Activated T-helper 1 cell treated with anti-CD3 and anti-CD28 coated beads, Interleukin-12 subunit alpha, Interleukin-12 subunit beta, Interleukin-2, Interleukin-4 antibody, amounts not matched to agents 30 ng/mL and 10 ng/mL and 1 ng/mL, durations not matched to agents 14 hours and 24 hours and 36 hours (primary cell): ENCODE results near the gene SMIM43. TPM values are rescaled to one million over a fixed set of nuclear protein-coding genes. Genes with fewer than 3 reads are reported as not detected.
A peak's percentile ranks its signal among the peaks of the same experiment; 100 is the strongest.

Source experiments
- DNase-seq: peaks from one replicate; pipeline ENCODE4 v3.0.0; 2021; ENCODE audit warnings: low spot score
- H3K27ac Mint-ChIP-seq: one replicate; pipeline ENCODE4 v1.8.0; 2021; ENCODE audit warnings: mild to moderate bottlenecking, mixed read lengths
- H3K27me3 Mint-ChIP-seq: one replicate; pipeline ENCODE4 v1.8.0; 2022; ENCODE audit warnings: mild to moderate bottlenecking, moderate library complexity, mixed read lengths; ENCODE audit not compliant: insufficient read depth
- H3K36me3 Mint-ChIP-seq: one replicate; pipeline ENCODE4 v1.8.0; 2021; ENCODE audit warnings: low read depth, mixed read lengths
- H3K4me1 Mint-ChIP-seq: one replicate; pipeline ENCODE4 v1.8.0; 2021; ENCODE audit warnings: low read depth, mixed read lengths
- H3K4me3 Mint-ChIP-seq: one replicate; pipeline ENCODE4 v1.8.0; 2021; ENCODE audit warnings: mild to moderate bottlenecking, moderate library complexity, mixed read lengths
- H3K9me3 Mint-ChIP-seq: one replicate; pipeline ENCODE4 v1.8.0; 2021; ENCODE audit warnings: mixed read lengths
- intact Hi-C: fragments of 100-400 bp; cut with micrococcal nuclease; formaldehyde crosslinking; loops from one replicate; pipeline ENCODE4 v1.15.1; 2024
- total RNA-seq: library from RNA; stranded (reverse); gene quantifications from 2 replicates; pipeline ENCODE4 v1.2.3, GENCODE V29; 2022

The SMIM43 gene
- total RNA-seq, result not detected in 2 replicates

DNA sequence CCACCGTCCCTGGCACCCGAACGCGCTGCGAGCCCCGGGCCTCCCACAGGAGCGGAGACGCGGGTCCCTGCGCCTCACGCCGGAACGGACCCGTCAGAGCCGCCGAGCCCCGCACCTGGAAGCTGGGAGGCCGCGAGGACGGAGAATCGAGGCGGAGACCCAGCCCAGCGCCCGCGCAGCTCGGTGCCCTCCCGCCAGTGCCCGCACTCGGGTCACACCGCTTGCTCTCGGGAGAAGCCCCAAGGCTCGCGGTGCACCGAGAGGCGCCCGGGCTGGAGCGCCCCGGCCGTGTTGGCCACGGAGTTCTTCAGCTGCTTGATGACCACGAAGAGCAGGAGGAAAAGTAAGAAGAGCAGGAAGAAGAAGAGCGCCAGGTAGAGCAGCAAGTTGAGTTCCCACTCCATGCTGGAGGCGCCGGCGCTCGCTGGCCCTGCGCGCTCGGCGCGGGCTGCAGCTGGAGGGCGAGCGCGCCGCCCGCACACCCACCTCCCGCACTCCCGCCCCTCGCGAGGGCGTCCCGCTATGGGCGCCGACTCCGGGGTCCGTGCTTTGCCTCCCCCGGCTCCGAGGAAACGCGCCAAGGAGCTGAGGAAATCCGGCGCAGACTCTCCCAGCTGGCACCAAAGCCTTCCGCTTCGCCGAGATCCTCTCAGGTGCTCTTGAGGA is at the start of gene SMIM43:
Gene SMIM43 (minus strand): TSS at position 463 of the 666 bp plus-strand sequence. CDS start 59 bp downstream, at position 404.
- peak within 1 kb of the TSS; percentile 71 for H3K4me3 Mint-ChIP-seq

DNA sequence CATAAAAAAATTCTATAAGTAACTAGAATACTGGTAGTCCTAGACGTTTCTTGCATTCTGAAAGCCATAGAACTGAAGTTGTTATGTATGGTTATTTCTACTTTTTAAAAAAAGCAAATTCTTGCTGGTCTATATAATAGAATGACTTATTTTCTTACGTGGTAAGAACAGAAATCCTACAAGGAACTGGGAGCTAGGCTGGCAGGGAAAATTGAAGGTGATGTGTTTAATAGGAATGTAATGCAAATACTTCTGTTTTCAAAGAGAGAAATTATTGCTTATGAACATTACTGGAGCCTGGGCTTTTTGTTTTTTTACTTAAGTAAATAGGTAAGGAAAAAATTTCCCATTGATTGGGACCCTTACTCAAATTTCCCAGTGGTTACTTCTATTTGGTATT is 49.8 kb upstream of the SMIM43 start:
- intact Hi-C loops, result loop anchor here (1.0 kb wide), 1 partner anchor 8 kb away; no protein-coding TSS in a partner anchor
- no peak for DNase-seq
- H3K4me1 Mint-ChIP-seq, result peaks cover 51% of the 10 kb centered on the region
- peaks cover 53% of the 10 kb centered on the region for H3K36me3 Mint-ChIP-seq
- no peaks in the 10 kb centered on the region for H3K27me3 Mint-ChIP-seq
- no peak overlapping the region for H3K4me3 Mint-ChIP-seq
- H3K27ac Mint-ChIP-seq, result no peak overlapping the region
- no peaks in the 10 kb centered on the region for H3K9me3 Mint-ChIP-seq

More for the DNA sequence above, at the start of gene SMIM43:
- H3K9me3 Mint-ChIP-seq, result no peaks in the 10 kb centered on the region
- no peak within 1 kb of the TSS for H3K27ac Mint-ChIP-seq
- no peak for DNase-seq
- intact Hi-C loops, result no loop called here
- H3K4me1 Mint-ChIP-seq, result peaks cover 6% of the 10 kb centered on the region
- no peaks in the 10 kb centered on the region for H3K36me3 Mint-ChIP-seq
- H3K27me3 Mint-ChIP-seq, result peaks cover 51% of the 10 kb centered on the region

DNA sequence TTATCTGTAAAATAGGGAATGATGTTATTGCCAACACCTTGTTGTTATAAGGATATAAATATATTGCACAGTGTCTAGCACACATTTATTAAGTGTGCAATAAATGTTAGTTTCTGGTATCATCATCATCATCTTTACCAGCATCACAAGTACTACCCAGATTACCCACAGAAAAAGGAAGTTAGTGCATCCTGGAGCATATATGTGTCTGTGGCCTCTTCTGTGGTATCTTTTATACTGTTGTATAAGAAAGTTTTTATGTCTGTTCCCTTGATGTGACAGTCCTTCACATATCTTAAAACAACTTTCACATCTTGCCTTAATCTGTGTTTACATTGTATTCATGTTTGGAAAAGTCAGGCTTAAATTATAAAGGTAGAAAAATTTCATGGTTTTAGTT is 46.2 kb upstream of the SMIM43 start:
- DNase-seq, result no peak
- no peaks in the 10 kb centered on the region for H3K27me3 Mint-ChIP-seq
- intact Hi-C loops, result no loop called here
- no peaks in the 10 kb centered on the region for H3K9me3 Mint-ChIP-seq
- no peak overlapping the region for H3K27ac Mint-ChIP-seq
- H3K4me1 Mint-ChIP-seq, result peaks cover 25% of the 10 kb centered on the region
- H3K36me3 Mint-ChIP-seq, result peaks cover 32% of the 10 kb centered on the region
- H3K4me3 Mint-ChIP-seq, result no peak overlapping the region

DNA sequence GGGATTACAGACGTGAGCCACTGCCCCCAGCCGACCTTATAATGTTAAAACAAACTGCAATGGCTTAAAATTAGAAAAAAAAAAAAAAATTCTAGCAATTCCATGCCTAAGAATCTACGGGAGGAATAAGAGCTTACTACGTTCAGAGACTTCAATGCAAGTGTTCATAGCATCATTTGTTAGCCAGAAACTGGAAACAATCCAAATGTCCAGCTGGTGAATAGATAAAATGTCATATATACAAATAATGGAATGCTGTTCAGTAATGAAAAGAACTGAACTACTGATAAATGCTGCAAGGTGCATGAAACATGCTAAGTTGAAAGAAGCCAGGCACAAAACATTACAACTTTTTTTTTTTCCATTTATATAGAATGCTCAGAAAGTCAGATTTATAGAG is 41.4 kb upstream of the SMIM43 start:
- H3K27me3 Mint-ChIP-seq, result no peaks in the 10 kb centered on the region
- no peak overlapping the region for H3K27ac Mint-ChIP-seq
- H3K4me3 Mint-ChIP-seq, result no peak overlapping the region
- peaks cover 36% of the 10 kb centered on the region for H3K4me1 Mint-ChIP-seq
- intact Hi-C loops, result no loop called here
- H3K9me3 Mint-ChIP-seq, result no peaks in the 10 kb centered on the region
- H3K36me3 Mint-ChIP-seq, result peaks cover 36% of the 10 kb centered on the region
- no peak for DNase-seq

DNA sequence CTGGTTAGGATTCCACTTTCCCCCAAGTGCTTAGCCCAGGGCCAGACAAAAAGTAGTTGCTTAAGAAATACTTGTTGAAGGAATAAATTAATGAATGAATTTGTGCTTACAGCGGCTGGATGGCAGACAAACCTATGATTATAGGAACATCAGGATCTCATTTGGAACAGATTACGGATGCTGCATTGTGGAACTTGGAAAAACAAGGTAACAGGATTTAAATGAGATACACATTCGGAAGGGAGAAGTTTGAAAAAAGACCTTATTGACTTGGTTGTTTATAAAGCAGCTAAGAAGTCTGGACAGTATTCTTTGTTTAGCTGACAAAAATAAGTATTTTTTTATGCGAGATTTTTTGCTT is 36.7 kb upstream of the SMIM43 start:
- Mint-ChIP-seq H3K27me3 (no peaks in the 10 kb centered on the region), H3K9me3 (no peaks in the 10 kb centered on the region), H3K27ac (peak overlapping the region; percentile 97), H3K36me3 (peaks cover 24% of the 10 kb centered on the region), H3K4me1 (peaks cover 48% of the 10 kb centered on the region), H3K4me3 (peak overlapping the region; percentile 90)
- intact Hi-C loops, result loop anchor here (1.0 to 2.0 kb wide), 6 partner anchors 9 to 1735 kb away; partner anchors contain the start of genes ANXA5, BBS7, BLTP1 and MAD2L1
- DNase-seq, result no peak

DNA sequence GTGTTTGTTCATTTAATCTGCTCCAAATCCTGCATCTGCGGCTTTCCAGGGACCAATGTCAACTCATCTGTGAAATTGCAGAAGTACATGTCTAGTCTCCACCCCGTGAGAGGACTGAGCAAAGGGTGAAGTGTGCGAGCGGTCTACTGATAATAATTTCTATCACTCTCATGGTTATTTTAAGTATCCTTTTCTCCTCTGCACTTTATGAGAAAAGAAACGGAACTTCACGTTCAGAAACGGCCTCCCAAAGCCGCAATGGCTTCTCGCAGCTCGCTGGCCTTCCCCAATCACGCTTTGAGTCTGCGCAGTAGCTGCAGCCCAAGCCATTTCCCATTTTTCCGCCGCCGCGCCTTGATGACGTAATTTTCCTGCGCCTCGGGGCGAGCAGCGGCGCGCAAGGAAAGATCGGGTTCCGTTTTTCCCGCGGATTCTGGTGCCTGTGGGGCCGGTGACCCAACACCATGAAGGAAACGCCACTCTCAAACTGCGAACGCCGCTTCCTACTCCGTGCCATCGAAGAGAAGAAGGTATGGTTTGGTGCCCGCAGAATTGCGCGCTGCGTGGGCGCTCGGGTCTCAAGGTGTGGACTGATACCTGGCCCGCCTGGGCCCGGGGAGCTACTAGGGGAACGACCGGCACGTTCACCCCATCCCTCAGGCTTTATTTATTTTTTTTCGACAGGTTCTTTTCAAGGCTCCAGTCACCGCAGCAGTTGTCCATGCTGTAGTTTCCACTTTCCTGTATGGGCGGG is 36.2 kb upstream of the SMIM43 start, which contains the start of gene EXOSC9:
Gene EXOSC9 (plus strand): TSS at position 363 of the 754 bp plus-strand sequence. CDS start 102 bp downstream, at position 465.
- Mint-ChIP-seq H3K36me3 (peaks cover 22% of the 10 kb centered on the region), H3K4me3 (peak within 1 kb of the TSS; percentile 90), H3K27ac (peak within 1 kb of the TSS; percentile 97), H3K27me3 (no peaks in the 10 kb centered on the region), H3K4me1 (peaks cover 51% of the 10 kb centered on the region), H3K9me3 (no peaks in the 10 kb centered on the region)
- intact Hi-C loops, result loop anchor here (1.0 to 2.0 kb wide), 6 partner anchors 9 to 1735 kb away; partner anchors contain the start of genes ANXA5, BBS7, BLTP1 and MAD2L1
- DNase-seq, result peak; percentile 92

DNA sequence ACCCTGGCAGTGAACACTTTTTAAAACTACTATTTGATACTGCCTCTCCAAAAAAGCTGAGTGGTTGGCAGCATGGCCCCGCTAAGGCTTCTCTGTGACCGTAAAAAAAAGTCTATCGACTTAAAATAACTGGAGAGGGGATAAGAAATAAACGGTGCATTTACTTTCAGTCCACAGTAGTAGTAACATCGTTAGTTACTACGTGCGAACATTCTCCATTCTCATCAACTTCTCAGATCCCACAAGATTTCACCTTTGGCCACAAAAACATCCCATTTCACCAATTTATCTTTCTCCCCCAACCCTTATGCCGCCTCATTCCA is 35.6 kb upstream of the SMIM43 start:
- H3K27ac Mint-ChIP-seq, result peak overlapping the region; percentile 97
- no peaks in the 10 kb centered on the region for H3K9me3 Mint-ChIP-seq
- H3K4me3 Mint-ChIP-seq, result peak overlapping the region; percentile 90
- H3K4me1 Mint-ChIP-seq, result peaks cover 57% of the 10 kb centered on the region
- intact Hi-C loops, result loop anchor here (2.0 kb wide), 1 partner anchor 352 kb away; the partner anchor contains the start of gene BLTP1
- peaks cover 22% of the 10 kb centered on the region for H3K36me3 Mint-ChIP-seq
- no peaks in the 10 kb centered on the region for H3K27me3 Mint-ChIP-seq
- no peak for DNase-seq

DNA sequence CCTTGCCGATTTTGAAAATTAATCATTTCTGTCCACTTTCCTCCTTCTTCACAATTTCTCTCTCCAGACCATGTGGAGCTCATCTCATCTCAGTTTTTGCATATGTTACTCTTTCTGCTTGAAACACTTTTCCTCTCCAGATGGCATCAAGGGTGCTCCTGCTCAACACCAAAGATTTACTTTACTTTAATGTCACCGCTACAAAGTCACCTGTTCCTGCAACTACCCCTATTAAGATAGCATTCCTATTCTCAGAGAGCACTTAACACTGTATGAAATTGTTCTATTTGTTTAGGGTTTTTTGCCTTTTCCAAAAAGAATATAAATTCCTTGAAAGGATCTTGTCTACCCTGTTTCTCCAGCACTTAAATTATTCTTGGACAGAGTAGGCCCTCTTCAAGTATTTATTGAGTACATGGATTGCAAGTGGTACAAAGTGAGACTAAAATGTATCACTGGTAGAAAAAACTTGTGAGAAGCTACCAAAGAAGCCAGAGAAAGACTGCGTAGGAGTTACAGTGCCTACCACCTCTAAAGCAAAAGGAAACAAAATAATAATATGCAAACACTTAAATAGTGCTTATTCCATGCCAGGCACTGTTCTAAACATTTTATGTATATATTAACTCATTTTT is 35.0 kb upstream of the SMIM43 start:
- H3K9me3 Mint-ChIP-seq, result no peaks in the 10 kb centered on the region
- H3K4me1 Mint-ChIP-seq, result peaks cover 62% of the 10 kb centered on the region
- no peak for DNase-seq
- peaks cover 17% of the 10 kb centered on the region for H3K36me3 Mint-ChIP-seq
- H3K27me3 Mint-ChIP-seq, result no peaks in the 10 kb centered on the region
- peak overlapping the region; percentile 97 for H3K27ac Mint-ChIP-seq
- intact Hi-C loops, result loop anchor here (2.0 to 5.0 kb wide), 2 partner anchors 353 to 663 kb away; partner anchors contain the start of gene BLTP1
- peak overlapping the region; percentile 90 for H3K4me3 Mint-ChIP-seq

DNA sequence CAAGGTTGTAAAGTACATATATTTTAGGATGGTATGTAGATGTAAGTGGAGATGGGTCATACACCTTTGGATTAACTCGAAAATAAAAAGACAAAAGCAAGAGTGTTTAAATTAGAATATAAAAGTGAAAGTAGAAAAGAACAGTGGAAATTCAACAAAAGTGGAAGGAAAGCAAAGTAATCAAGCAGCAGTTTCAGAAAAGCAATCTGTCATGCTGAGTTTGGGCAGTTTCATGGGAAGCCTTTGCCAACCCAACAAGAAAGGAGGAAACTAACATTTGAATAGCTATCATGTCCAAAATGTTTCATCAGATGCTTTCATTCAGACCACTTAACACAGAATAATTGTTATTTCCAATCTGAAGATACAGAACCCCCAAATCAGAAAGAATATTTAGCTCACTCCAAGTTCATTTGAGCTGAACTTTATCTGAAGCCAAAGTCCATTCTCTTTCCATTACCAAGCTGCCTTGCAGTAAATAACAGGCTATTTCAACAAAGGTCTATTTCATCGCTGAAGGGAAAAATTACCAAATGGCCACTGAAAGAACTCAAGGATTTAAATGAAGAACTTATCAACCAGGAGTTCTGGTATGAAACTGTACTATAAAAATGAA is 34.4 kb upstream of the SMIM43 start:
- no peaks in the 10 kb centered on the region for H3K9me3 Mint-ChIP-seq

DNA sequence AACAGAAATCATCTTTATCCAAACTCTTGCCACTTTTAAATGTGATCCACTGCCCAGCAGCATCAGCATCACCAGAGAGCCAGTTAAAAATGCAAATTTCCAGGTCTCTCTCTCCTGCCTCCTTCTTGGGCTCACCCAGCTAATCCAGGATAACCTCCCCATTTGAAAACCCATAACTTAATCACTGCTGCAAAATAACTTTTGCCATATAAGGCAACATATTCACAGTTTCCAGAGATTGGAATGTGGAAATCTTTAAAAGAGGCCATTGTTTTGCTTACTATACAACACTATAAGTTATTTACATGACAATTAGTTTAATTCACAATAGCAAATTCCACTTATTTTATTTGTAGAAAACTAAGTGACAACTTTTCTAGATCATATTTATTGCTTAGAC is 31.3 kb upstream of the SMIM43 start:
- intact Hi-C loops, result loop anchor here (5.0 kb wide), 1 partner anchor 659 kb away; no protein-coding TSS in a partner anchor
- H3K27me3 Mint-ChIP-seq, result no peaks in the 10 kb centered on the region

More for the DNA sequence above, 34.4 kb upstream of the SMIM43 start:
- intact Hi-C loops, result loop anchor here (5.0 kb wide), 1 partner anchor 662 kb away; no protein-coding TSS in a partner anchor
- no peak for DNase-seq
- Mint-ChIP-seq H3K27ac (peak overlapping the region; percentile 36), H3K4me1 (peaks cover 63% of the 10 kb centered on the region), H3K27me3 (no peaks in the 10 kb centered on the region), H3K36me3 (peaks cover 12% of the 10 kb centered on the region), H3K4me3 (peak overlapping the region; percentile 90)

DNA sequence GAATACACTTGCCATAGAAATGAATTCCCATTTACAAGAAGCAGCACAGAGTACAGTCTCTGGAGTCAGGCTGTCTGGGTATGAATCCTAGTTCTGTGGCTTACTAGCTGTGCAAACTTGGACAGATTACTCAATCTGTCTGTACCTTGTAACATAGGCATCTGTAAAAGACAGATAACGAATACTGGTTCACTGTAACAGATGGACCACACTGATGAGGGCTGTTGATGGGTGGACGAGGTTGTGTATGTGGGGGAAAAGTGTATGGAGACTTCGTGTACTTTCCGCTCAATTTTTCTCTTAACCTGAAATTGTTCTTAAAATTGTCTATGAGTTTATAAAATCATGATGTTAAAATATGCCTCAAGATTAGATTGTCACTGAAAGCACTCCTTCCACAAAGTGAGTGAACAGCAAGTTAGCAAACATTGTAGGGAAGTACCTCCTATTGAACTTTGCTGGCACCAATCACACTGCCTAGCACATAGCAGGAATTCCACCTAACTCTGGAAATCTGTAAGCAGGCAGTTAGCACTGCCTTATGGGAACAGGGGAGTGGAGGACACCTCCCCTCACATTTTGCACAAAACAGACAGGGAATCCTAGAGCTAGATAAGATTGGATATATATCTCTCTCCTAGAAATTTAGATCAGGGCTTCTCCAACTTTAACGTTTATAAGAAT is 29.7 kb upstream of the SMIM43 start:
- Mint-ChIP-seq H3K4me3 (no peak overlapping the region), H3K4me1 (peaks cover 40% of the 10 kb centered on the region), H3K27me3 (no peaks in the 10 kb centered on the region), H3K9me3 (no peaks in the 10 kb centered on the region), H3K27ac (no peak overlapping the region), H3K36me3 (no peaks in the 10 kb centered on the region)
- intact Hi-C loops, result loop anchor here (5.0 kb wide), 1 partner anchor 657 kb away; no protein-coding TSS in a partner anchor
- DNase-seq, result no peak

More for the DNA sequence above, 31.3 kb upstream of the SMIM43 start:
- H3K27ac Mint-ChIP-seq, result no peak overlapping the region
- H3K4me3 Mint-ChIP-seq, result no peak overlapping the region
- H3K4me1 Mint-ChIP-seq, result peaks cover 47% of the 10 kb centered on the region
- no peak for DNase-seq
- no peaks in the 10 kb centered on the region for H3K9me3 Mint-ChIP-seq
- peaks cover 2% of the 10 kb centered on the region for H3K36me3 Mint-ChIP-seq

DNA sequence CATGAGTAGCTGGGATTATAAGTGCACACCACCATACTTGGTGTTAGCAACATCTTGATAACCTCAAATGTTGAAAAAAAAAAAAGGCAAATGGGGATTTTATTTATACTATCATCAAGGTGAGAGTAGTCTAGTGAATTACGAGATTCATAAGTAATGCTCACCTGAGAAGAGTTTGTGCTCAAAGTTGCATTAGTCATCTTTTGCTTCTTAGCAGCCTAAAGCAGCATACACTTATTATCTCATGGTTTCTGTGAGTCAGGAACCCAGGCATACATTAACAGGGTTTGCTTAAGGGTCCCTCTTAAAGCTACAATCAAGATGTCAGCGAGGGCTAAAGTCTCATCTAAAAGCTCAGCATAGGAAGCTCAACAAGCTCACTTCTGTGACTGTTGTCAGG is 28.0 kb upstream of the SMIM43 start:
- Mint-ChIP-seq H3K27ac (no peak overlapping the region), H3K9me3 (no peaks in the 10 kb centered on the region), H3K4me1 (peaks cover 48% of the 10 kb centered on the region), H3K27me3 (no peaks in the 10 kb centered on the region), H3K36me3 (peaks cover 3% of the 10 kb centered on the region), H3K4me3 (no peak overlapping the region)
- intact Hi-C loops, result no loop called here
- no peak for DNase-seq
